Measurements from ENCODE around the gene CBX1.

DNA sequence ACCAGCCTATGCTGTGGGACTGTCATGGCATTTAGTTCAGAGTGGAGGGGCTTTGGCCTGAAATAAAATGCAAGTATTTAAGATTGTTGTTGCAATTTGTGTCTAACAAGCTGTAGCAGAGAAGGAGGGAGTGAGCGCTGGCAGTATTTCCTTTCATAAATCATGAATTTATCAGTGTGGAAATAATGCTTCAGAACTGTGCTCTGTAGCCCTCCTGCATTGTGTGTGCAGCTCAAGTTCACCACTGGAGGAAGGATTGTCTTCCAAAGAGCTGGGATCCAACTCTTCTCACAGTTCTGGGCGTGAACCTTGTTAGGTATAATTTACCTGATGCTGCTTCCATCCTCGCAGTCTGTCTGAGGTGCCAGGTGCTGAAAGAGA lies 21.4 kb upstream of the CBX1 start:
- TF ChIP-seq, protein P1, sequence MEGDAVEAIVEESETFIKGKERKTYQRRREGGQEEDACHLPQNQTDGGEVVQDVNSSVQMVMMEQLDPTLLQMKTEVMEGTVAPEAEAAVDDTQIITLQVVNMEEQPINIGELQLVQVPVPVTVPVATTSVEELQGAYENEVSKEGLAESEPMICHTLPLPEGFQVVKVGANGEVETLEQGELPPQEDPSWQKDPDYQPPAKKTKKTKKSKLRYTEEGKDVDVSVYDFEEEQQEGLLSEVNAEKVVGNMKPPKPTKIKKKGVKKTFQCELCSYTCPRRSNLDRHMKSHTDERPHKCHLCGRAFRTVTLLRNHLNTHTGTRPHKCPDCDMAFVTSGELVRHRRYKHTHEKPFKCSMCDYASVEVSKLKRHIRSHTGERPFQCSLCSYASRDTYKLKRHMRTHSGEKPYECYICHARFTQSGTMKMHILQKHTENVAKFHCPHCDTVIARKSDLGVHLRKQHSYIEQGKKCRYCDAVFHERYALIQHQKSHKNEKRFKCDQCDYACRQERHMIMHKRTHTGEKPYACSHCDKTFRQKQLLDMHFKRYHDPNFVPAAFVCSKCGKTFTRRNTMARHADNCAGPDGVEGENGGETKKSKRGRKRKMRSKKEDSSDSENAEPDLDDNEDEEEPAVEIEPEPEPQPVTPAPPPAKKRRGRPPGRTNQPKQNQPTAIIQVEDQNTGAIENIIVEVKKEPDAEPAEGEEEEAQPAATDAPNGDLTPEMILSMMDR (IDR thresholded peaks at IDR 0.05; ENCODE audit: low read length): no peak
- TF ChIP-seq EZH2phosphoT487 (IDR thresholded peaks at IDR 0.05; ENCODE audit: low read length) (no peak), EZH2 (optimal IDR thresholded peaks at IDR 0.05; ENCODE audit: low read depth, low read length) (no peak)
